Right atrium auricular region (tissue), 2 donors: ENCODE data around the gene FAM13A. TPM values are rescaled to one million over a fixed set of nuclear protein-coding genes. Genes with fewer than 3 reads are reported as not detected.

Experiments
- DNase-seq: peaks from one replicate; pipeline ENCODE4 v3.0.0-alpha.2; 2019; ENCODE audit warnings: low spot score
- H3K27ac ChIP-seq, 2 donors: fragments of 200-600 bp; sonication (generic); 1 replicate in 1 of 2; 2 replicates in 1 of 2; pipeline ENCODE4 v1.5.1; 2016 to 2019
- H3K27me3 ChIP-seq, 2 donors: fragments of 200-600 bp; sonication (generic); one replicate each; pipeline versions ENCODE4 v1.5.1 to v1.6.0; 2017 to 2019
- H3K36me3 ChIP-seq: fragments of 200-600 bp; sonication (generic); one replicate; pipeline ENCODE4 v1.5.1; 2016
- H3K4me1 ChIP-seq, 2 donors: fragments of 200-600 bp; sonication (generic); one replicate each; pipeline versions ENCODE4 v1.5.1 to v1.6.0; 2017 to 2019
- H3K4me3 ChIP-seq, 2 donors: fragments of 200-600 bp; sonication (generic); 1 replicate in 1 of 2; 2 replicates in 1 of 2; pipeline ENCODE4 v1.5.1; 2017 to 2019; ENCODE audit warnings: mild to moderate bottlenecking in 1 of 2, moderate library complexity in 1 of 2
- H3K9me3 ChIP-seq, 2 donors: fragments of 200-600 bp; sonication (generic); one replicate each; pipeline ENCODE4 v1.5.1; 2019
- total RNA-seq, 2 donors: library from RNA; depleted of rRNA; stranded (reverse); fragments of >200 nt; gene quantifications; one replicate each; pipeline ENCODE4 v1.1.0, GENCODE V29; 2016
- TF ChIP-seq, protein P1 (sequence below), 2 donors: fragments of 200-600 bp; sonication (generic); IDR thresholded peaks; one replicate each; pipeline ENCODE4 v1.5.1; 2019; ENCODE audit warnings: antibody characterized with exemption in 2 of 2

Gene FAM13A
- total RNA-seq, 2 donors from 2014 or later: 8.1 to 13.6 TPM

DNA sequence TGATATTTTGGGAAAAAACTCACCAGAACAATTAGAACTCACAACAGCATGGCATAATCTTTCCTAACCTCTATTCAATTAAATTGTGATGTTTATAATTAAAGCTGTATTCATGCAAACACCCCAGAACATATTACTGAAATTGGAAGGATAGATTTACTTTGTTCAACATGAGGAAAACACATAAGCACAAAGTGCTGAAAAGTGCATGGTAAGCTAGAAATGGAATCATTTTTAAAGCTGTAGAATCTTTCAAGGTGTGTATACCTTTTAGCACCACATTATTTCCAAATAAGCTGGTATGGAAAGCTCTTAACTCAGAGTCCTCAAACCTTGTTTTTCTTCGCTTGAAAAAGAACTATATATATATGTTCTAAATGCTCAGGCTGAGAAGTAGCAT, 268.6 kb downstream of the FAM13A start:
- no peaks in the 10 kb centered on the region for H3K27me3 ChIP-seq
- peaks cover 49% of the 10 kb centered on the region for H3K36me3 ChIP-seq
- no peak for DNase-seq
- H3K4me1 ChIP-seq: no peaks in the 10 kb centered on the region
- TF ChIP-seq, protein P1, sequence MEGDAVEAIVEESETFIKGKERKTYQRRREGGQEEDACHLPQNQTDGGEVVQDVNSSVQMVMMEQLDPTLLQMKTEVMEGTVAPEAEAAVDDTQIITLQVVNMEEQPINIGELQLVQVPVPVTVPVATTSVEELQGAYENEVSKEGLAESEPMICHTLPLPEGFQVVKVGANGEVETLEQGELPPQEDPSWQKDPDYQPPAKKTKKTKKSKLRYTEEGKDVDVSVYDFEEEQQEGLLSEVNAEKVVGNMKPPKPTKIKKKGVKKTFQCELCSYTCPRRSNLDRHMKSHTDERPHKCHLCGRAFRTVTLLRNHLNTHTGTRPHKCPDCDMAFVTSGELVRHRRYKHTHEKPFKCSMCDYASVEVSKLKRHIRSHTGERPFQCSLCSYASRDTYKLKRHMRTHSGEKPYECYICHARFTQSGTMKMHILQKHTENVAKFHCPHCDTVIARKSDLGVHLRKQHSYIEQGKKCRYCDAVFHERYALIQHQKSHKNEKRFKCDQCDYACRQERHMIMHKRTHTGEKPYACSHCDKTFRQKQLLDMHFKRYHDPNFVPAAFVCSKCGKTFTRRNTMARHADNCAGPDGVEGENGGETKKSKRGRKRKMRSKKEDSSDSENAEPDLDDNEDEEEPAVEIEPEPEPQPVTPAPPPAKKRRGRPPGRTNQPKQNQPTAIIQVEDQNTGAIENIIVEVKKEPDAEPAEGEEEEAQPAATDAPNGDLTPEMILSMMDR (IDR thresholded peaks at IDR 0.05): no peak
- H3K27ac ChIP-seq: no peak overlapping the region
- no peak overlapping the region for H3K4me3 ChIP-seq
- no peaks in the 10 kb centered on the region for H3K9me3 ChIP-seq

DNA sequence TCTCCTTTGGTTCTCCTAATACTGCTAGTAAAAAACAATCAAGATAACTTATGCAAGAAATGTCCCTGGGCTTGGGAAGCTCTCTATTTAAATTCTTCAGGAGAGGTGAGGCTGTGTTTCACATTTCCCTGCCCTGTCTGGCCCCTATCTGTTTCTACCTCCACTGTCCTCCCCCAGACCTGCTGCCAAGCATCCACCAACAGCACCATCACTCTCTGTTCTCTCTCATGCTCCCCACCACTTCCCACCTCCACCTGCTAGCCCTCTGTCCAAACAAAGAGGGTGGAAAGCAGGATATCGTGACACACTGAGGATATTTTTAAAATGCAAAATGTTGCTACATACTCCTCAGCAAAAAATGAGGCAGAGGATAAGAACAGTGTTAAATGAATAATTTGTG, 271.0 kb downstream of the FAM13A start:
- no peak for DNase-seq
- Histone ChIP-seq H3K36me3 (peaks cover 50% of the 10 kb centered on the region), H3K4me1 (no peaks in the 10 kb centered on the region), H3K27ac (no peak overlapping the region), H3K27me3 (no peaks in the 10 kb centered on the region), H3K9me3 (no peaks in the 10 kb centered on the region), H3K4me3 (no peak overlapping the region)
- TF ChIP-seq, protein P1 (IDR thresholded peaks at IDR 0.05): no peak

DNA sequence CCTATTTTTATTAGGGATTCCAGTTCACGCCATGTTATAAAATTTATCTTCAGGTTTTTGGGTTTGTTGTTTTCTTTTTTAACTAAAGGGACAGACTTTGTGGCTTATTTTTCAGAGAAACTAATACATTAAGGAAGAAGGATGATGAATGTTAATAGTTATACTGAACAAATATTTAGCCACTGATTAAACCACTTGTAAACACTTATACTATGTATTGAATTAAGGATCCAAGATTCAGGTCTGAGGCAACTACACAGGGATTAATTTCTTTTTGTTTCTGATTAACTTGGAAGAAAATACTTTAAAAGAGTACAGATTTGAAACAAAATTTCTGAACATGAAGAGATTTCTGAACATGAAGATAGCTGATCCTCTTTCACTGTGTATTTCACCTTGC, 276.6 kb downstream of the FAM13A start:
- Histone ChIP-seq H3K4me1 (no peaks in the 10 kb centered on the region), H3K27ac (no peak overlapping the region), H3K9me3 (no peaks in the 10 kb centered on the region), H3K27me3 (no peaks in the 10 kb centered on the region), H3K4me3 (no peak overlapping the region), H3K36me3 (peaks cover 23% of the 10 kb centered on the region)
- TF ChIP-seq, protein P1 (IDR thresholded peaks at IDR 0.05): no peak
- no peak for DNase-seq

DNA sequence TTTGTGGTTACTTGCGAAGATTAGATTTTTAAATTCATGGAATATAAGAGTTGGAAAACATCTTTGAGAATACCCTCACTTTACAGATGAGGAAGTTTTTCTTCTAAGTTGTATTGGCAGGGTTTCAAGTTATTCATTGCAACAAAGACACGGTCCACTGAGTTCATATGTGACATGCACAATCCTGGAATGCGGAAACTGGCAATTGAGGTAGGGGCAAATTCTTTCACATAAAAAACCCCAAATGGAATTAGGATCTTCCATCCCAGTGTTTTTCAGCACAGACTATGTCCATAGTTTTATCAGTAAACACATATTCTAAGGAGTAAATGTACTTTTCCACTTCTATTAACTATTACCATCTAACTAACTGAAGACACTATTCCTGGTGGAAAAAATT, 277.6 kb downstream of the FAM13A start:
- Histone ChIP-seq H3K27me3 (no peaks in the 10 kb centered on the region), H3K27ac (no peak overlapping the region), H3K9me3 (no peaks in the 10 kb centered on the region), H3K4me3 (no peak overlapping the region), H3K4me1 (no peaks in the 10 kb centered on the region), H3K36me3 (peaks cover 17% of the 10 kb centered on the region)
- TF ChIP-seq, protein P1 (IDR thresholded peaks at IDR 0.05): no peak
- DNase-seq: no peak

DNA sequence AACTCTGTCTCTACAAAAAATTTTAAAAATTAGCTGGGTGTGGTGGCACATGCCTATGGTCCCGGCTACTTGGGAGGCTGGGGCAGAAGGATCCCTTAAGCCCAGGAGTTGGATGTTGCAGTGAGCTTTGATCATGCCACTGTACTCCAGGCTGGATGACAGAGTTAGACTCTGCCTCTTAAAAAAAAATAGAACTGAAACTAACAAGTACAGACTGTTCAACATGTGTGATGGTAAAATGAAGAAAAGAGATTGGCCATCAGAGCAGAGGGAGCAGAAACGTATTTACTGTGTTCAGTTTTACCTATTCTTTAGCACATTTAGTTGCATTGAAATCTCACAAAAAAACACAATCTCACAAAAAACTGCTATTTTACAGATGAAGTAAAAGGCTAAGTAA, 281.5 kb downstream of the FAM13A start:
- H3K36me3 ChIP-seq: peaks cover 10% of the 10 kb centered on the region
- no peaks in the 10 kb centered on the region for H3K9me3 ChIP-seq

DNA sequence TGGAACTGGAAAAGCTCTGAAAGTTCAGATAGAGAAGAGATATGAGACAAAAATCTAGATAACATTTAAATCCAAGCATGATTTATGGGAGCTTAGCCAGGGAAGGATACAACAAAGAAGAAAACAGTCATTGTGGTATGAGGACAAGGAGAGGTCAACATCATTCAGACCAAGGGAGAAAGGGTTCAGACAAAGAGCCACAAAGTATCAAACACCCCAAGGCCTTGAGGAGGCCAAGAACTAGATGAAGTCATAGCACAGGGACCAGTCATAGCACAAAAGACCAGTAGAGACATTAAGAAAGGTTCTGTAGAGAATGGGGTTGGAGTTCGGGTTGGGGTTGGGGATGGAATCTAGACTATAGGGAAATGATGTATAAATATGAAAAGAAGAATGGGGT, 282.0 kb downstream of the FAM13A start:
- Histone ChIP-seq H3K9me3 (no peaks in the 10 kb centered on the region), H3K27ac (no peak overlapping the region), H3K36me3 (peaks cover 10% of the 10 kb centered on the region), H3K4me1 (no peaks in the 10 kb centered on the region), H3K27me3 (no peaks in the 10 kb centered on the region), H3K4me3 (no peak overlapping the region)
- TF ChIP-seq, protein P1 (IDR thresholded peaks at IDR 0.05): no peak
- no peak for DNase-seq

More for the DNA sequence above, 281.5 kb downstream of the FAM13A start:
- Histone ChIP-seq H3K4me3 (no peak overlapping the region), H3K27me3 (no peaks in the 10 kb centered on the region), H3K4me1 (no peaks in the 10 kb centered on the region), H3K27ac (no peak overlapping the region)
- DNase-seq: no peak
- TF ChIP-seq, protein P1 (IDR thresholded peaks at IDR 0.05): no peak
